Right ventricle myocardium superior (tissue), 1 donor: ENCODE results near the gene ABLIM2. TPM values are rescaled to one million over a fixed set of nuclear protein-coding genes. Genes with fewer than 3 reads are reported as not detected.

Source experiments
- ATAC-seq: fragments of 200-7000 bp; cut with Tn5 transposase; one replicate; pipeline ENCODE4 v1.9.1; 2020; ENCODE audit warnings: mild to moderate bottlenecking; ENCODE audit not compliant: poor library complexity
- DNase-seq: peaks from one replicate; pipeline ENCODE4 v3.0.0-alpha.2; 2020
- intact Hi-C: fragments of 100-400 bp; cut with DNase I; formaldehyde crosslinking; loops from one replicate; pipeline ENCODE4 v1.11.2; 2022
- long read RNA-seq: library from polyadenylated mRNA; unstranded; transcript quantifications from one replicate; pipeline ENCODE4 v2.0.0, GENCODE V29; 2021
- total RNA-seq: library from RNA; stranded (reverse); fragmentation: NEBNext Ultra II Directional; extraction: Animal tissue kit (Norgen Biotek cat#: 25700); gene quantifications from one replicate; pipeline ENCODE4 v1.2.1, GENCODE V29; 2021
- donor health status: DM: no; HTN: yes; CAD: no; lungs with severe emphysema.

The ABLIM2 gene
- 26.8 TPM for total RNA-seq
- long read RNA-seq, partial matches to known transcripts, result 1 of 11 reads
- long read RNA-seq, other reads (novel, unspliced or antisense), result 8 of 11 reads

DNA sequence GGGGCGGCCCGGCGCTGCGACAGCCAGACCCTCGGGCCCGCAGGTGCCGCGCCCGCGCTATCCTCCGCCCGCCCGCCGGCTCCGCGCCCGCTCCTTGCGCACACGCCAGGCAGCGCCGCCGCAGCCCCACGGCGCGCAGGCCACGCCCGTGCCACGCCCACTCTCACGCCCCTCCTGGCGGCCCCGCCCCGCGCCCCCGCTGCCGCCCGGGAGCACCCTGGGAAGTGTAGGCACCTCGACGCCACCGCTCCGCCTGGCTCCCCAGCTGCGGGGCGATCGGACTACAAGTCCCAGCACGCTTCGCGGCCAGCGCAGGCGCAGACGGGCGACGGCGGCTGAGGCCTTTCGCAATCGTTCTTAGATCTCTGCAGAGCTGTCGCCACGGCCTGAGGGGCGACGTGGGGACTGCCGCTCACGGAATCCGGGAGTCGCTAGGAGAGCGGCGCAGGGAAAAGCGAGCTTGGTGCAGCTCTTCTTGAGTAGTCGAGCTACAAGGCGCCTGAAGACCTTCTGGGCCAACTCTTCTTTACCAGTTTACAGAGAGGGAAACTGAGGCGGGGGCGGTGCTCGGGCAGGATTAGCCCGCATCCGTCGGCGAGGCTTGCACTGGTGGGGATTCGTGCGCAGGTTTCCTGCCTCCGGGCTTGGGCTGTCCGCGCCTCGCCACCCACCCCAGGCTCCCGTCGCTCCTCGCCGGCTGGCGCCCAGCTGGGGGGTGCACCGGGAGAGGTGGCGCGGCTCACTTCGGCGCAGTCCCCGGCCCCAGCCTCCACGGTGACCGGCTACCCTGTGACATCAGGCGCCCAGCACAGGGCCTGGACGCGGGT is at the start of gene ABLIM2:
ABLIM2 (minus strand) TSS at position 104 of the 827 bp plus-strand sequence. CDS start 124 bp downstream, outside the sequence.
- DNase-seq (peak; percentile 99), ATAC-seq (peak; percentile 99)
- intact Hi-C loops, result no loop called here

DNA sequence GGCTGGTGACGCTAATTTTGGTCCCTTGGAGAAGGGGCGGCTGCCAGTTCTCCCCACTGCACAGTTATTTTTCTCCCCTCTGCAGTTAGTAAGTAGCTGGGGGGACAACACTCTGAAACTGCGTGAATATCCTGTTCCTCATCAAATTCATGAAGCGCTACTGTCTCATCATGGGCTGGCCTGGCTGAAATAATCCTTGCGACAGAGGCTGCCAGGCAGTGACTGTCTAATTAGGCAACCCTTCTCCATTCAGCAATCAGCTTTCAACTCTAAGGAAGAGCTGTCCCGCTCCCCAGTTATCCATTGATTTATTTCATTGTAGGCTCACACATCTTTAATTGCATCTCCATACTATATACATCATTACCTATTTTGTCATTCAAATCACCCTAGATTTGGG is 48.7 kb upstream of the ABLIM2 start:
- intact Hi-C loops, result no loop called here
- DNase-seq, result no peak
- ATAC-seq, result no peak

DNA sequence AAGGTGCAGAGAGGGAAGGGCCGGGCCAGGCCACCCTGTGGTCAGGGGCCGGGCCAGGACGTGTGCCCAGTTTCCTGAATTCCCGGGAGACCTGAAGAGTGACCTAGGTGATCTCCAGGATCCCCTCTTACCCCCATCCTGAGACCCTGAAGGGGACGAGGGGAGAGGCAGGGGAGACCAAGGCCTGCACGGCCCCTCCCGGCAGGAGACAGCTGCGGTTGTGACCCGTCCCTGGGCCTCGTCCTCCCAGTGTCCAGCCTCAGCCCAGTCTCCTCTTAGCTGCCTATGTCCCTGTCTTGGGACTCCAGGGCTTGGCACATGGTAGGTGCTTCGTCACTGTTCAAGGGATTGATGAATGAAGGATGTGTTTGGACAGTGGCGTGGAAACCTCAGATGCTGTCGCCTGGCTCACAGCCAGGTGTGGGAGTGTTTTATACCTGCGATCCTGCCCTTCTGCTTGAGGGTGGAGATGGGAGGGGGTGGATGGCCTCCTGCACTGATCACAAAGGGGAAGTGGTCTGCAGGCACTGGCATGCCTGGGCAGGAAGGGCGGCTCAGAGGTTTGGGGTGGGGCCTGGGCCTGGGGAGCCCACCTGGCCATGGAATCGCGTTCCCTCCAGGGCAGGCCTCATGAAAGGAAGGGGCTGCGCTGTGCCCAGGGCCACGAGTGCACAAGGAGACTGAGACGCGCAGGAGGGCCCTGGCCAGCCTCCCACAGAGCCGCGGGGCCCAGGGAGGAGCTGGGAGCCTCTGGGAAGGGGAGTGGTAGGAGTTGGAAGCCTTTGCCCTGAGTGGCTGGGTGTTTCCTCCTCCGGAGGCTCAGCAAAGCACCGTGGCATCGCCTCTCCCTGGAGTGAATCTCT is 47.4 kb upstream of the ABLIM2 start:
- DNase-seq (no peak), ATAC-seq (no peak)
- intact Hi-C loops, result no loop called here

DNA sequence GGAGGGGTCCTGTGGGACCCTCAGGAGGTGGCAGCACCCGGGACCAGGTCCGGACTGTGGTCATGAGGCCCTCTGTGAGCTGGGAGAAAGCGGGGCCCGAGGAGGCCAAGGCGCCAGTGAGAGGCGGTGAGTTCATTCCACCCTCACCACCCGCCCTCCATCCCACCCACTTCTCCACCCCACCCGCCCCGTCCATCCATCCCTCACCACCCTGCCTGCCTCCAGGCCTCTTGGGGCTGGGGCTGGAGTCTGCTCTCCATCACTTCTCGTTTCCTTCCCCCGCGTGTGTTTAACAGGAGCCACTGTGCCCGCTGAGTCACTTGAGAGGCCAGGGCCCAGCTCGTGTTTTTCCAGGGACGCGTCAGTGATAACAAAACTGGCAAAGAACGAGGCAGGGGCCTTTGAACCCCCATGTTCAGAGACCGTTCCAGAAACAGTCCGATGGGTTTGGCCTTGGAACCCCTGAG is 46.7 kb upstream of the ABLIM2 start:
- ATAC-seq (no peak), DNase-seq (no peak)
- intact Hi-C loops, result no loop called here

DNA sequence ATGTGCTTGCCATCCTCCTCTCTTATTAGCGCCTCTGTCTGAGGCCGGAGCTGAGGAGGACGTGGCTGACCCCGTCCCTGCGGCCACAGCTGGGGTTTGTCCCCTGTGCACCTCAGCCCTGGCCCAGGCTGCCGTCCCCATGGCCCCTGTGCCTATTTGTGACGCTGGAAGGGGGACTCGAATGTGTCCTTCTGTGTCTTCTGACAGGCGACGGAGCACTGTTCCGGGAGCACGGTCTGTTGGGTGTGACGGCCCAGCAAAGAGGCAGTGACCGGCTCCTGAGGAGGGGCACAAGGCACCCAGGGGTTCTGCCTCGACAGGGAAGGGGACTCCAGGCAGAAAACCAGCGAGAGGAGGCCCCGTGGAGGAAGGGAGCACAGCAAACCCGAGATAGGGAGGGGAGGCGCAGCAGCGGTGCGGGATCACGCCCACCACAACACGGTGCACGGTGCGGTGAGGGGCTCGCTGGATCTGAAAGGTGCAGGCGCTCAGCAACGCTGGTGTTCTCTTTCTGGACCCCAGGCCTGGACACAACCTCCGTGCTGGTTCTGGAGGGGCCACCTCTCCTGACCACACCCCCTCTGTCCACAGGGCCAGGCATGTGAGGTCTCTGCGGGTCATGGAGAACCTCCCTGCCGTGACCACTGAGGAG is 46.1 kb upstream of the ABLIM2 start:
- no peak for ATAC-seq
- intact Hi-C loops, result no loop called here
- DNase-seq, result no peak

DNA sequence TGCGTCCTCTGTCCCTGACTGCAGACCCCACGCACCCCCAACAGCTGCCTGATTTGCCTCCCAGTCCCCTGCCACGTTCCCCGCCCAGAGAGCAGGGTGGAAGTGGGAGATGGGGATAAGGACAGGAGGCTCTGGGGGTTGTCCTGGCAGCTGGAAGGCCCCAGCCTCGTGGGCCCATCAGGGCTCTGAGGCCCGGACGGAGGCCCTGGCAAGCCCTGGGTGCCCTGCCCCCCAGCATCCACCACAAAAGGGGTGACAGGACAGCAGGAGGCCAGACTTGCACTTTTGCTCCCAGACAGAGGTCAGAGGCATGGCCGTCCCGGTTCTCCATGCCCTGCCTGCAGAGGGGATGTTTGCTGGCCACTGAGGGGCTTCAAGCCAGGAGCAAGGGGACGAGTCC is 45.2 kb upstream of the ABLIM2 start:
- intact Hi-C loops, result no loop called here
- no peak for ATAC-seq
- DNase-seq, result no peak

DNA sequence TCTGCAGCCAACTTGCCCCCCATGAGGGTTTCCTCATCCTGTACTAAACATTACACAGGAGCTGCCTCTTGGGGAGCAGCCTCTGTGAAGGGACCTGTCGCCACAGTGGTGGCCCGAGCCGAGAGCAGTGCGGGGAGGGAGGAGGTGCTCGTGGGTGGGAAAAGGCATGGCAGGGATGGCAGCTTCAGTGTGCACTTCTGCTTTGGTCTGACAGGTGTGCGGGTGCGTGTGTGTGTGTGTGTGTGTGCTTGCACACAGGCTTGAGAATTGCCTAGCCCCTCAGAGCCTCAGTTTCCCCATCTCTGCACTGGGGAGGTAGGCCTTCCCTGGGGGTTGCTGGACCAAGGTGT is 44.4 kb upstream of the ABLIM2 start:
- intact Hi-C loops, result no loop called here
- ATAC-seq (no peak), DNase-seq (no peak)

DNA sequence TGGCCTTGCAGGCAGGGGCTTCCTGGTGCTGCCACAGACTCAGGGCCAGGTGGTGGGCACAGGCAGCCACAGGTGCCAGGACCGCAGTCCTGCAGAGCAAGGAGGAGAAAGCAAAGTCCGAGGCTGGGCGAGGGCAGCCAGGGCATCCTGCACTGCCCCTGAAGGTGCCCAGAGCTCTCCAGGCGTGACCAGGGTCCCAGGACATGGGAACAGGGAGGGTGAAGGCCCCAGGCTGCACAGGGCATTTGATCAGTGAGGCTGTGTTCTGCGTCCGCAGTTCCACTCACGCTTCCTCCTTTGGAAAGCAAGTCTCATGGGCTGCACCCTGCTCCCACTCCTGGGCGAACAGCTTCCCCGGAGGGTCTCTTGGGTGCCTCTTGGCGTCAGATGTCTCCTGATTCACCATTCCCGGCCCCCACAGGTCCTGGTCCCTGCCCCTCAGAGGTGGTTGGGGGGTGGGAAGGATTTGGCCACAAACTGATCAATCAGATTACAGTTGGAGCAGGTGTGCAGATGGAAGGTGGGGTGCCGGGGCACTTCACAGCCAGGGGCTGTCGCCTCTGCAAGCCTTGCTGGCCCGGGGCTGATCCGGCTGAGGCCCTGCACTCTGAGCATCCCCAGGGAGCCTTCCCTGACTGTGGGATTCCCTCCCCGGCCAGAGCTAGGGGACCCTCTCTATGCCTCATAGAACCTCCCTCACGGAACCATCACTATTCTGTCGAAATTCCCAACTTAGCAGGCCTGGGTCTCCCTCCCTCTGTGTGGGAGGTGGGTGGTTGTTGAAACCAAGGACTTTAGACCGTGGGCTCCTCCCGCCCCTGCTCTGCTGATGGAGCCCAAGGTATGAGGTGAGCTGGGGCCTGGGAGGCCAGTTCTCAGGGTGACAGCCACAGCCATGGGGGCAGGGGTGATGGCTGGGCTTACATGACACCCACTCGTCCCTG is 43.8 kb upstream of the ABLIM2 start:
- intact Hi-C loops, result no loop called here
- no peak for DNase-seq
- ATAC-seq, result no peak

DNA sequence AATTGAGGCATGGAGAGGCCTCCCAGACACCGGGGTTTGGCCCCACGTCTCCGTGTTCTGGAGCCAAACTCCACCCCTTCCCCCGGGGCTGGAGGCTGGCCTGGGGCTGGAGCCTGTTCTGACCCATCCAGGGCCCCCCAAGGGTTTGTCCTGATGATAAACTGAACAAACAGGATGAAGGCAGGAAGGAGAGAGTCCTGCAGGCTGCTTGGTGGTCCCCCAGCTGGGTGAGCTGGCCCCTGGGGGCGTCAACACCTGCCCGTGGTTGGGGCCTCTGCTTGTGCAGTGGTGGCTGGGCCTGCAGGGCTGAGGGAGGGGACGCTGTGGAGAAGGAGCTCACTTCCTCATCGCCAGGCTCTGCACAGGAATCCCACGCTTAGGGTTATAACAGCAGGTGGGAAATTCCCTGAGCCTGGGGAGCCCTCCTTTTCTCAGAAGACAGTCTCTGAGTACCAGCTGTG is 42.7 kb upstream of the ABLIM2 start:
- intact Hi-C loops, result no loop called here
- no peak for DNase-seq
- no peak for ATAC-seq

DNA sequence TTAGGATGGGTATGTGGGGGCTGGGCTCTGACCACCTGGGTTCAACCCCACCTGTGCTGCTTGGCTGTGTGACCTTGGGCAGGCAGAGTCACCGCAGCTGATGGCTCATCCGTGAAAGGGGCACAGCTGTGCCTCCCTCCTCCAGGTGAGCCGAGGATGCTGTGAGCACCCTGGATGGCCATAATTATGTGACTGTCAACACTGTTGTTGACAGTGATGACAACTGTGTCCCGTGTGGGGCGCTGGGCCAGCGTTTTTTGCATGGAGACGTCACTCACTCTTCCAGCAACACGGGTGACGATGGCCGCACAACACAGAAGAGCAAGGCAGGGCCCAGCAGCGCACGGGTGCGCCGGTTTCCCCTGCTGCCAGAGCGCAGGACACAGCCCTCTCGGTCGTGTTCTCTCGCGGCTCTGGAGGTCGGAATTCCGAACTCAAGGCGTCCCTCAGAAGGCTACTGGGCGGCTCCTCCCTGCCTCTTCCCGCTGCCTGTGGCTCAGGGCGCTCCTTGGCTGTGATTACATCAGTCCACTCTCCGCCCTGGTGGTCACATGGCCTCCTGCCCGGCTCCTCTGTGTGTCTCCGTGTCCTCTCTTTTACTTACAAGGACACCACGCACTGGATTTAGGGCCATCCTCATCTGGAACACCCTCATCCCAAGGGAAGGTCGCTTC is 41.8 kb upstream of the ABLIM2 start:
- peak; percentile 67 for ATAC-seq

DNA sequence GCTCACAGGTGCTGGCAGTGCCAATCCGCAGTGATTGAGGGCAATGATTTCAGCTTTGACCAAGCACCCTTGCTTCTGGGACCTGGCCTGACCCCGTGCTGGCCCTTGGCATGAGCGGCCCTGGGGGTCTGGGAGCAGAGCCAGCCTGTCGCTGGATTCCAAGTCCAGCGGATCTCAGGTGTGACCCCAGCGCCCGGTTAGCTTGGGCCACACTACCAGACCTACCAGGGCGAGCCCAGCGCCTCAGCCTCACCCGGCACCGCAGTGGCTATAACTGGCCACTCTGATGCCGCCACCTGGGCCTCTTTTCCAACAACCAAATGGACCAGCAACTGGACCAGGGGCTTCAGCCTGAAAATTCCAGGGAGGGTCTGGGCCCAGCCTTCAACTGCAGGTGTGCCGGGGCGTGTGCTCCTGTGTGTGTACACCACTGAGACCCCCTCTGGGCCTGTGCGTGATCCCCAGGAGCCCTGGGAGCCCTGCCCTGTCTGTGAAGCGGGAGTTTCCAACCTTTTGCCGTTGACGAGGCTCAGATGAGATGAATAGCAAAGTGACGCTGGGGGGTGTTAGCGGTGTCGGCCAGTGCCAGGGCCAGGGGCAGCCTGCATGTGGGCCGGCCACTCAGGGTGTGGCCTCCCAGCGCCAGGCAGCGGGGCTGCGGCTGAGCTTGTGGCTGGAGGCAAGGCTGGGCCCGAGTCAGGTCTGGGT is 41.1 kb upstream of the ABLIM2 start:
- no peak for DNase-seq

More for the DNA sequence above, 41.8 kb upstream of the ABLIM2 start:
- DNase-seq, result peak; percentile 88
- intact Hi-C loops, result no loop called here

DNA sequence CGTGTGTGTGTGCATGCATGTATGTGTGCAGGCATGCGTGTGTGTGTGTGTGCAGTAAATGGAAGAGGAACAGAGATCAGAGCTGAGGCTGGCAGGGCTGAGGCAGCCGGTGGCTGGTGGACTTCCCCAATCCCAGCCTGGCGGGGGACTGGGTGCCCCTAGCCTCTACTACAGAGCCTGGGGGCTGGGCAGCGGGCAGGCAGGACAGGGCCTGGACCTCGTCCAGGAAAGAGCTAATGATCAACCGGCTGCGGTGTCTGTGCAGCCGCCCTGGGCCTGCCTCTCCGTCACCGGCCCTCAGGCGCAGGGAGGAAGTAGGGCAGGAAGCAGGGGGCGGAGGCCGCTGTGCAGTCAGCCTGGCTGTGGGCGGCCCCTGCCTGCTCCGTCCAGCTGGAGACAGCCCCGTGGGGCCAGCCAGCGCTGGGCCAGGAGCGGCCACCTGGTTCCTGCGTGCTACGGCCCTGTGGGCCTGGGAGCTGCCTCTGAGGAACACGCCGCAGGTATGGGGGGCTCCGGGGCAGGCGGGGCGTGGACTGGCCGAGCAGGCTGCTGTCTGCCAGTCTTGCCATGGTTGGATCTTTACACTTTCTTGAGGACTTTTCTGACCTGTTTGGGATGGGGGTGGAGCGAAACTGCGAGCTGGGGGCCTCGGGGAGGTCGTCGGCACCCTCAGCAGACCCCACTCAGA is 40.4 kb upstream of the ABLIM2 start, which contains the start of gene SH3TC1:
SH3TC1 (plus strand) TSS at position 385 of the 688 bp plus-strand sequence. CDS start 5,905 bp downstream, outside the sequence.
- DNase-seq (peak; percentile 93), ATAC-seq (peak; percentile 90)
- intact Hi-C loops, result no loop called here

More for the DNA sequence above, 41.1 kb upstream of the ABLIM2 start:
- peak; percentile 10 for ATAC-seq
- intact Hi-C loops, result no loop called here

DNA sequence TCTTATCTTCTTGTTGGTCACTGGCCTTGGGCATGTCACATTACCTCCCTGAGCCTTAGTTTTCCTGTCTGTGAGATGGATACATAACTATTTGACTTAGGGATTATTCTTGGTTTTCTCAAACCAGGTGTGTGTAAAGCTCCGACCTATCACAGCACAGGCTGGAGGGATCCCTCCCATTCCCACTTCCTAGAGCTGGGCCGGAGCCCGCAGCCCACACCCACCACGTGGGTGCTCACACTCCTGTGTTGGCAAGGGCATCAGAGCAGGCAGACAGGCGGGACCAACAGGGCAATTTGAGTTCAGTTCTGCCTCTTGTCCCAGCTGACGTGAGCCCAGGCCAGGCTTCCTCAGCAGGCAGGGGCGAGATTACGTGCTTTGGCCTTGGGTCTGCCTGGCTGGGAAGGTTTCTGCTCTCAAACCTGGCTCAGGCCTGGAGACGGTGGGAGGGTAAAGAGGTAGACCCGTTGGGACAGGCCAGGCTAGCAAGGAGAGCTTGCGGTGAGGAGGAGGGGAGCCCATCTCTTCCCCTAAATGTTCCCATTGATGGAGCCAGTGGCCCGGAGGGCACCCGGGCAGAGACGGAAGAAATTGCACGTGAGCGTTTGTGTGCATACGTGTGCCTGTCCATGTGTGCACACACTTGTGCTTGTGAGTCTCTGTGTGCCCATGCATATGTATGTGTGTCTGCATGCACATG is 39.7 kb upstream of the ABLIM2 start:
- ATAC-seq, result no peak
- intact Hi-C loops, result no loop called here

DNA sequence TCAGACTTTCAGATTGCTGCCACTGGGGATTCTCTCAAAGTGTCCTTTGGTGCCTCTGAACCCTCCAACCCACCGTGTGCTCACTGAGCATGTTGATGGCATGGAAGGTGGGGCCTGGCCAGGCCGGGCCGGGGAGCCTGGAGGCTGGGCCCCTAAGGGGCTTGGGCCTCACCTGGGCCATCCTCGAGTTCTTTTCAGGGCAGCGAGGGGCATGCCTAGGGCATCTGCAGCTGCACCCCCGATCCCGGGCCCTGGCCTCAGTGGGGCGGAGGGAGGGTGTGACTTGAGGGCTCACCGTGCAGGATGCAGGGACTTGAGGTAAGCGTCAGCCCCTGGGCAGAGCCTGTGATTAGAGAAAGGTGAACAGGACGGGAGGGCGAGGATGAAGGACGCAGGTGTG is 38.9 kb upstream of the ABLIM2 start:
- DNase-seq, result no peak
- ATAC-seq, result no peak
- intact Hi-C loops, result no loop called here

More for the DNA sequence above, 39.7 kb upstream of the ABLIM2 start:
- no peak for DNase-seq

DNA sequence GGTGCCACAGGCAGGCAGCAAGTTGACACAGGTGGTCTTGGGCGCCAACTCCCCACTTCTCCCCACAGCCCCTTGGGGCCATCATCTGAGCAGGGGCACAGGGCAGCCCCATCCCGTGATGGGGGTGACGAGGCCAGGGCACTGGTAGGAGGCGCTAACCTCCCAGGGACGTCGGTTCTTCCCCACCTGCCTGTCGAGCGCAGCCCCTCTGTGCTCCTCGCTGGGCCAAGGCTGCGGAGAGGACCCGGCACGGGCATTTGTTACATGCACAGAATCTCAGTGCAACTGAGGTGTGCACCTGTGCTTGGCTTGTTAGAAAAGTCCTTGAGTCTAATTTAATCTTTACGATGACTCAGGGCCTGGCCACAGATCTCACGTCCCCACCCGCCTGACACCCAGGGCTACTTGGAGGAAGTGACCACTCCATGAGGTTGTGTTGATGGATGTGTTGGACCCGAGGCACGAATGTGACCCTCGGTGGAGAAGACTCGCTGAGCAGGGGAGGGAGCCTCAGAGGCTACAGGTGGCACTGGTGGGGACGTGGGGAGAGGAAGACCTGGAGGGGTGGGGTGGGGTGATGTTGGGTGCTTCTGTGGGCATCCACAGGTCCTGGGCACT is 37.3 kb upstream of the ABLIM2 start:
- DNase-seq, result no peak
- no peak for ATAC-seq
- intact Hi-C loops, result no loop called here
